SK-N-SH treated with all-trans-retinoic acid at 6 μM for 48 hours (cell line): ENCODE measurements around the gene CANT1.

ENCODE experiments used
- ZNF8 ChIP-seq: fragments of 450-650 bp; formaldehyde crosslinking; IDR thresholded peaks from 2 replicates; pipeline ENCODE4 v1.5.0; 2020; ENCODE audit warnings: mild to moderate bottlenecking, moderate library complexity
- TF ChIP-seq, protein P1 (sequence below): fragments of 250-450 bp; sonication (Bioruptor Pico); IDR thresholded peaks from 2 replicates; pipeline ENCODE4 v1.5.1; 2021; ENCODE audit warnings: mild to moderate bottlenecking, moderate library complexity

DNA sequence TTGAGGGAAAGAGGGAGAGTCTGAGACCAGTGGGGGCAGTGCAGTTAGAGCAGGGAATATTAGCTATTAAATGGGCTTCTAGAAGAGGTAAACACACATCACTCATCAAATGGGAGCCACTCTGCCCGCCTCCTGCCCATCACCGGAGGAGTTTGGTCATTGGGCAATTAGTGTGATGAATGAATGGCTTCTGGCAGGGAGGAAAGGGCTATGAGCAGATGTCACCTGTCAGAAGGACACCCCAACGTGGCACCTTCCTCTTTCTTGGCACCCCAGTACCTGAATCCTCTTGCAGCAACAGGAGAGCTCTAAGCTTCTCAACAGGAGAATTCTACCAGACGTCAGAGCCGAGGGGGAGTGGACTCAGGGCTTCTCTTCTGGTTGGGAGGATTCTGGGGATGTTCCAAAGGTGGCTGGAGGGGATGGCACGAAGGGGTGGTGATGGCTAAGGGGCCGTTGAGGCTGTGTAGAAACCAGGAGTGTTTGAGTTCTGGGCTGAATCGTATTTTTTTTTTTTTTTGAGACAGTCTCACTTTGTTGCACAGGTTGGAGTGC lies 25.4 kb upstream of the CANT1 start:
- TF ChIP-seq ZNF8: no peak
- TF ChIP-seq, protein P1, sequence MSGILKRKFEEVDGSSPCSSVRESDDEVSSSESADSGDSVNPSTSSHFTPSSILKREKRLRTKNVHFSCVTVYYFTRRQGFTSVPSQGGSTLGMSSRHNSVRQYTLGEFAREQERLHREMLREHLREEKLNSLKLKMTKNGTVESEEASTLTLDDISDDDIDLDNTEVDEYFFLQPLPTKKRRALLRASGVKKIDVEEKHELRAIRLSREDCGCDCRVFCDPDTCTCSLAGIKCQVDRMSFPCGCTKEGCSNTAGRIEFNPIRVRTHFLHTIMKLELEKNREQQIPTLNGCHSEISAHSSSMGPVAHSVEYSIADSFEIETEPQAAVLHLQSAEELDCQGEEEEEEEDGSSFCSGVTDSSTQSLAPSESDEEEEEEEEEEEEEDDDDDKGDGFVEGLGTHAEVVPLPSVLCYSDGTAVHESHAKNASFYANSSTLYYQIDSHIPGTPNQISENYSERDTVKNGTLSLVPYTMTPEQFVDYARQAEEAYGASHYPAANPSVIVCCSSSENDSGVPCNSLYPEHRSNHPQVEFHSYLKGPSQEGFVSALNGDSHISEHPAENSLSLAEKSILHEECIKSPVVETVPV: no peak
